Mammary epithelial cell (primary cell): ENCODE data around the gene C1orf21.

Source experiments
- EZH2 ChIP-seq: IDR thresholded peaks from 2 replicates; pipeline ENCODE4 v1.6.1; 2012; ENCODE audit warnings: low read length, inconsistent platforms, borderline replicate concordance
- TF ChIP-seq, protein P1 (sequence below), 2 donors: IDR thresholded peaks in 1 of 2; conservative IDR thresholded peaks in 1 of 2; 2 replicates each; pipeline ENCODE4 v1.5.1; 2011 to 2012; ENCODE audit warnings: inconsistent platforms in 2 of 2, low read length in 2 of 2, mild to moderate bottlenecking in 2 of 2, control low read depth in 1 of 2, low read depth in 1 of 2; ENCODE audit not compliant: insufficient read depth in 1 of 2; ENCODE audit errors: extremely low read depth in 1 of 2

DNA sequence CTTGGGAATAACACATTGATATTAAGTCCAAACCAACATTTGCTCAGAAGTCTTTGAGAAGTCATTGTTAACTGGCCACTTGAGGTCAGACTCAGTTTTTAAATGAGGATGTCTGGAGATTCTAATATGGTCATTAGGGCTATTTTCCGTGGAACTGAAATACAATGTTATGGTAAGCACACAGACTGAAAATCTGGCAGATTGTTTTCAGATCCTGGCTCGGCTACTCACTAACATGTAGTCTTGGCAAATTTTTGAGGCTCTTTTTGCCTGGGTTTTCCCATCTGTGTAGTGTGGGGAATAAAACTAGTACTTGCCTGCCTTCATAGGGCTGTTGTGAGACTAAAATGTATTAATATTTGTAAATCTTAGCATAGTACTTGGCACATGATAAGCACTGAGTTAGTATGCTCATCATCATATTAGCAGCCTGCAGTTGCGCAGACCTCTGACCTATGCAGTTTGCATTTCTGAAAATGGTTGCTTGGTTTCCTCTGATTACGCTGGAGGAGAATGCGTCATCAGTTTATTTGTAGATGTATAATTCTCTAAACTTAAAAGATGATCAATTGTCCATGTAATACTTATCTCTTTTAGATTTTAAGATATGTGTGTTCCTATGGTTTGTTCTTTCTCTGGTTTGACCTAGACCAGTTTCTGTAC, 100.8 kb downstream of the C1orf21 start:
- TF ChIP-seq, protein P1, sequence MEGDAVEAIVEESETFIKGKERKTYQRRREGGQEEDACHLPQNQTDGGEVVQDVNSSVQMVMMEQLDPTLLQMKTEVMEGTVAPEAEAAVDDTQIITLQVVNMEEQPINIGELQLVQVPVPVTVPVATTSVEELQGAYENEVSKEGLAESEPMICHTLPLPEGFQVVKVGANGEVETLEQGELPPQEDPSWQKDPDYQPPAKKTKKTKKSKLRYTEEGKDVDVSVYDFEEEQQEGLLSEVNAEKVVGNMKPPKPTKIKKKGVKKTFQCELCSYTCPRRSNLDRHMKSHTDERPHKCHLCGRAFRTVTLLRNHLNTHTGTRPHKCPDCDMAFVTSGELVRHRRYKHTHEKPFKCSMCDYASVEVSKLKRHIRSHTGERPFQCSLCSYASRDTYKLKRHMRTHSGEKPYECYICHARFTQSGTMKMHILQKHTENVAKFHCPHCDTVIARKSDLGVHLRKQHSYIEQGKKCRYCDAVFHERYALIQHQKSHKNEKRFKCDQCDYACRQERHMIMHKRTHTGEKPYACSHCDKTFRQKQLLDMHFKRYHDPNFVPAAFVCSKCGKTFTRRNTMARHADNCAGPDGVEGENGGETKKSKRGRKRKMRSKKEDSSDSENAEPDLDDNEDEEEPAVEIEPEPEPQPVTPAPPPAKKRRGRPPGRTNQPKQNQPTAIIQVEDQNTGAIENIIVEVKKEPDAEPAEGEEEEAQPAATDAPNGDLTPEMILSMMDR (conservative IDR thresholded peaks at IDR 0.05 in 1 of 2, IDR thresholded peaks at IDR 0.05 in 1 of 2; ENCODE audit: extremely low read depth in 1 of 2, insufficient read depth in 1 of 2, low read depth in 1 of 2, low read length in 2 of 2): no peak
- no peak for TF ChIP-seq EZH2
